HG02938 (cell line): ENCODE measurements around the gene PRXL2B.
"Not testable (repeated sequence)": the region's sequence is repeated elsewhere in the genome, so short reads cannot be mapped to it uniquely, and the experiment has no call there.

Experiments used
- ATAC-seq: cut with Tn5 transposase; IDR thresholded peaks from one replicate; pipeline ENCODE4 v1.9.1; 2021; ENCODE audit warnings: mild to moderate bottlenecking, moderate library complexity; ENCODE audit not compliant: unreplicated experiment

The PRXL2B gene

DNA sequence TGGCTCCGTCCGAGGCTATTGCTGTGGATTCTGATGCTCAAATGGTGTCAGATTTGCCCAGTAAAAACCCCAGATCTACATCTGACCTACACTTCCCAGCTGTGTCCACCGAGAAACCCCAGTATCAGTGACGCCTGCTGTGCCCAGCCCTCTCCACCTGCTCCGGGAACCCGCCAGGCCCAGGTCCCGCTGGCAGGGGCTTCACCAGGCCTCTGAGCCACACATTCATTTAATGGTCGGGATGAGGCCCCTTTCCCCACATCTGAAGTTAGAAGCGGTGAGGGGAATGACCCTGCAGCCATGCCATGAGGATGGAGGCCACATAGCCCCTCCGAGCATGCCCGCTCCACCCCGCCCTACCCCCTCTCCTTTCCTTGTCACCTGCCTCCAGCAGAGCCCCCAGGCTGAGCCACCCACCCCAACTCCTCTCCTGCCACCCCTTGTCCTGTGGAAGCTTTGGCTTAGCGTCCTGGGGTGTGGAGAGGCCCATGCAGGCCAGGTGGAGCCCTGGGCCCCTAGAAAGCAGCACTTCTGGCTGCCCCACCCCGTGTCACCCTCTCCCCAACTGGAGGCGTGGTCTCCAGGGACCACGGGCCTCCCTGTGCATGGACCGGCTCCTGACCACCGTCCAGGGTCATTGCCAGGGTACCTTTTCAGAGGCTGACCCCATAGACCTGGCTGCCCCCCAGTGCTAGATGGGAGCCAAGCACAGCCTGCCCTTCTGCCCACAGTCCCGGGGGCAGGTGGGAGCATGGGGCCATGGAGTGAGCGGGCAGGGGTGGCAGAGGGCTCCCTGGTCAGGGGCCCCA is 22.4 kb upstream of the PRXL2B start:
- no peak for ATAC-seq

DNA sequence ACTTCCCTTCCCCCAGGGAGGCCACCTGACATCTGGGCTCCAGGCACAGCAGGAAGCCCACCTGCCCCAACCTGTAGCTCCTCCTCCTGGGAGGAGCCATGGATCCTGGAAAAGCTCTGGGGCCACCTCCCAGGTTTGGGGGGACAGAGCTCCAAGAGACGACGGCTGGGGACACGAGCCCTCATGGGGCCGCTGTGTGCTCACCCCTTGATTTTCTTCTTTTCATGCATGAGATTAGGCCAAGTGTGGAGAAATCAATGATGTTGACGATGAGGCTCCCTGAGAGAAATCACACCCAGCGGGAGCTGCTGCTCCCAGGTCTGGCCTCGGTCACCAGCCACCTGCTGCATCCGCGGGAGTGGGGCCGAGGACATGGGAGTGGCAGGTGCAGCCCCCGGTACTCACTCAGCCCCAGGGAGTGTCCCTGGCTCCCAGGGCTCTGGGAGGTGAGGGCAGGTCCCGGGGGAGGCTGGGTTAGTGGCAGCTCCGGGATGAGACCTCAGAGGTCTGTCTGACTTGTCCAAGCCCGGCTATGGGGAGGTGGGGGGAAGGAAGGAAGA is 21.7 kb upstream of the PRXL2B start:
- ATAC-seq = no peak

DNA sequence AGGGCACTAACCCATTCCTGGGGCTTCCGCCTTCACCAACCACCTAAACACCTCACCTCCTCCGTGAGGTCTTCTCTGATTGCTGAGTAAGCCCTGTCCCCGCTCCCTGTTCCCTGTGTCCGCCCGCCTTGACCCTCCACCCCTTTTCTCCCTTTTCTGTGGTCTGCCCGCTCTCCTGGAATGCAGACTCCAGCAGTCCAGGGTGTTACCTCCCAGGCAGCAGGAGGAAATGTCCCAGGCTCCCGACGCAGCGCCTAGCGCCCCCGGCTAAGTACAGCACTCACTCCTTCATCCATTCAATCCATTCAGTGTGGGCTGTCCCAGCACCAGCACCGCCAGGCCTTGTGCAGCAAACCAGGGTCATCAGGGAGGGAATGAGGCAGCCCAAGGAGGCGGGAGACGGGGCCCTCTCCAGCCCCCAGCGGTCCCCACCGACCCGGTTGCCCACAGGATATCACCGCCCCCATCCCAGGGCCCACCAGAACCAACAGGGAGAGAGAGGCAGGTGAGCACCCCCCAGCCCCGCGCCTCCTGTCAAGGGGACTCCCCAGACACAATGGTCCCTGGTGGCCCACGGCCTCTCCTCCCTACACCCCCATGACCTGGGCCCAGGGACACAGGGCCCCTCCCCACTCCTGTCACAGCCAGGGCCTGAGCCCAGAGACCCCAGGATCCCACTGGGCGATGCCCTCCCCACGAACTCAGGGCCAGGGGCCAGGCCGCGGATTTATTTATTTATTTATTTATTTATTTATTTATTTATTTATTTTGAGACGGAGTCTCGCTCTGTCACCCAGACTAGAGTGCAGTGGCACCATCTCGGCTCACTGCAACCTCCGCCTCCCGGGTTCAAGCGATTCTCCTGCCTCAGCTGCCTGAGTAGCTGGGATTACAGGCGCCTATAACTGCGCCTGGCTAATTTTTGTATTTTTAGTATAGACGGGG is 20.2 kb upstream of the PRXL2B start:
- no peak for ATAC-seq

- ATAC-seq = no peak
Observed at GRCh38 chr1:2567083-2567679, 19.4 kb upstream of the PRXL2B start.

GRCh38 chr1:2568187-2568816 is 18.3 kb upstream of the PRXL2B start:
- not testable (repeated sequence) for ATAC-seq

- ATAC-seq = no peak
Observed at GRCh38 chr1:2569060-2569459, 17.5 kb upstream of the PRXL2B start.

- not testable (repeated sequence) for ATAC-seq
Observed at GRCh38 chr1:2569703-2570102, 16.9 kb upstream of the PRXL2B start.

DNA sequence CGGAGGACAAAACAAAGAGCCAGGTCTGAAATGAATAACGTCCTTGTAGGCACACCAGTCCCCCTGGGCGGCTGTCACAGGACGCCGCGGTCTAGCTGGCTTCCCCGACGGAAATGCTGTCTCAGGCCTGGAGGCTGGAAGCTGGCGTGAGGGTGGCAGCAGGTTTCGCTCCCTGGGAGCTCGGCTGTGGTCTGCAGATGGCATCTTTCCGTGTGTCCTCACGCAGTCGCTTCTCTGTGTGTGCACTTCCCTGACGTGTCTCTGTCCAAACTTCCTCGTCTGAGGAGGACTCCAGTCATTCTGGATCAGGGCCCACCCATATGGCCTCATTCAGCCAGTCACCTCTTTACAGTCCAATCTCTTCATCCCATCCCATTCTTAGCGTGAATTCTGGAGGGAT is 16.2 kb upstream of the PRXL2B start:
- ATAC-seq = no peak

- no peak for ATAC-seq
Observed at GRCh38 chr1:2571348-2571747, 15.2 kb upstream of the PRXL2B start.

DNA sequence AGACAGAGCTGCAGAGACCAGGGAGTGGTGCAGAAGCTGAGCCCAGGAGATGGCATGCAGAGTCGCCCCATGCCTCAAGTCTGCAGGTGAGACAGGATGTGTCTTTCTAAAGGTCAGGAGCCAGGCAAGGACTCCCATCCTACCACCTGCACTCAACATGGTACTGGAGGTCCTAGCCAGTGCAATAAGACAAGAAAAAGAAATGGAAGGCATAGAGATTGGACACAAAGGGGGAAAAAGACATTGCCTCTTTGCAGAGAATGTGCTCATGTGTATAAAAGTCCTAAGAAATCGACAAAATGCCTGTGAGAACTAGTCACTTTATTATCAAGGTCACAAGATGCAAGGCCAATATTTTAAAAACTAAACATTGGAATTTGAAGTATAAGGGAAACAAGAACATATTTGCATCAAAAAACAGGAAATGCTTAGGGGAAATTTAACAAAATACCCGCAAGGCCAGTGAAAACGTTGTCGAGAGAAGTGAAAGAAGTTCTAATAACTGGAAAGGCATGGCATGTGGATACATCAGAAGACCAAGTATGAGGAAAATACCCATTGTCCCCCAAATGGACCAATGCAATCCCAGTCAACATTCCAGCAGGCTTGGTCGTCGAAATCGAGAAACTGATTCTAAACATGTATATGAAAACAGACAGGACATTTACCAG is 13.2 kb upstream of the PRXL2B start:
- ATAC-seq = no peak

- no peak for ATAC-seq
Observed at GRCh38 chr1:2574350-2574749, 12.2 kb upstream of the PRXL2B start.

DNA sequence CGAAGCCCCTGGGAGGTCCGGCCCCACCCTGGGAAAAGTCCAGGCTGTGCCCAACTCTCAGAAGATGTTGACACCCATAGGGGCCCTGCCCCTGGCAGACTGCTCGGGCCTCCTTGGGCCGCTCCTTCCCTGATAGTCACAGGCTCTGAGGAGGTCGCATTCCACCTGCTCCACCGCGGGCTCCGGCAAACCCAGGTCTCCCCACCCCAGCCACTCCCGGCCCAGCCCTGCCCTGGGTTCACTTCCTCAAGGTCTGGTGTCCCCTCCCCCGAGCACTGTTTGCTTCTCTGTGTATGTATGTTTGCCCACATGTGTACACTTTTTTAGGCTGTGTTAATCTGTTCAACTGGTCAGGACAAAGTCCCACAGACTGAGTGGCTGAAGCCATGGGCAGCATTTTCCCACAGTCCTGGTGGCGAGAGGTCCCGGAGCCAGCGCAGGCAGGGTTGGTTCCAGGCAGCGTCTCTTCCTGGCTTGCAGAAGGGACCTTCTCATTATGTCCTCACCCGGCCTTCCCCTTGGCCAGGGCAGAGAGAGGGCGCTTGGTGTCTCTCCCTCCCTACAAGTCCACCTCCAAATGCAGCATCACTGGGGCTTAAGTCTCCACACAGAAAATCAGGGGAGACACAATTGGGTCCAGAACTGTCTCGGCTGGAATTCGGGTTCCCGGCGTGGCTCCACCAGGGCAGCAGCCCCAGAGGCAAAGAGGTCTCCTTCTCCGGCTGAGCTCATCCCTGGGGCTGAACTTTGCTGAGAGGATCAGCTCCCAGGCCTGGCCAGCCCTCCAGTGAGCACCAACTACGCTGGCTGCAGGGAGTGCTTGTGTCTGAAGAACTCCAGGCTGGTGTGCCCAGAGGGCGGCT is 10.5 kb upstream of the PRXL2B start:
- ATAC-seq = no peak

DNA sequence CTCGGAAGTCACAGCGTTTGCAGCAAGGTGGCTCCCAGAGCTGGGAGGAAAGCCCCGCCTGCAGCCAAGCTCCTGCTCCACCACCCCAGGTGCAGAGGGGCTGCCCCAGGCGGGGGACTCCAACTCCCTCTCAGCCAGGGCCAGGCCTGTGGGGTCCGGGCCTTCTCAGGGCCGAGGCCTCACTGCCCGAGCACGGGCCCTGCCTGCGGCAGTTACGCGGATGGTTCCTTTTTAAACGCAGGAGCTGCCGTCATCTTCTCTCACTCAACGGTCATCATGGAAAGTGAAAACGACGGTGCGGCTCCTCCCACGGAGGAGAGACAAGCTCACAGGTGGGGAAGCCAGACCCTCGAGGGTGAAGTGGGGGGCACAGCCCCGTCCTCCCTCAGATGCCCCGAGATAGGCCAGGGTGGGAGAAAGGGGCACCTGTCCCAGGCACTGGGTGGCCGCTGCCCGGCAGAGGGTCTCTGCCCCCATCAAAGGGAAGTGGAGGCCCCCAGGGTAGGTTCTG is 9.0 kb upstream of the PRXL2B start:
- ATAC-seq = not testable (repeated sequence)

DNA sequence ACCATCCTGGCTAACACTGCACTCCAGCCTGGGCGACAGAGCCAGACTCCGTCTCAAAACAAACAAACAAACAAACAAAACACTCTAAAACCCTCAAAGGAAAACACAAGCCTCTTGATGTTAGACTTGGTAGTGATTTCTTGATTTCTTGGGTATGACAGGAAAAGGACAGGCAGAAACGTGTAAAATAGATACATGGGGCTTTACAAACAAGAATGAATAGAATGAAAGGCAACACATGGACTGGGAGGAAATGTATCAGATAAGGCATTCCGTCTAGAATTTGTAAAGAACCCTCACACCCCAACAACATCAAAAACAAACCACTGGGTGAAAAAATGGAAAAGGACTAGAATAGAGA is 7.8 kb upstream of the PRXL2B start:
- no peak for ATAC-seq

DNA sequence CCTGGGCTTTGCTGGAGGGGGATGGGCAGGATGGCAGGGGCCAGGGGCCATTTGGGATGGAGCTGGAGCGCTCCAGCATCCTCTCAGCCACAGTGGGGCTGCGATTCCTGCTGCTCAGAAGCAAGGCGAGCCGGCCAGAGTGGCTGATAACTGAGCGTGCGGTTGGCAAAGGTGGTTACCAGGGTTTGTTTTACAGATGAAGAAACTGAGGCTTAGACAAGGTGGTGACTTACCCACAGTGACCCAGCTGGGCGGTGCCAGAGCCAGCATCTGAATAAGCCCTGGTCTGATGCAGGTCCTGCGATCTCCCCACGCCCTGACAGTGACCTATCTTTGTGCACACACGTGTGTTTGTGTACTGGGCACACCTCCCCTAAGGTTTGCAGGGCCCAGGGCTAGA is 5.9 kb upstream of the PRXL2B start:
- no peak for ATAC-seq

DNA sequence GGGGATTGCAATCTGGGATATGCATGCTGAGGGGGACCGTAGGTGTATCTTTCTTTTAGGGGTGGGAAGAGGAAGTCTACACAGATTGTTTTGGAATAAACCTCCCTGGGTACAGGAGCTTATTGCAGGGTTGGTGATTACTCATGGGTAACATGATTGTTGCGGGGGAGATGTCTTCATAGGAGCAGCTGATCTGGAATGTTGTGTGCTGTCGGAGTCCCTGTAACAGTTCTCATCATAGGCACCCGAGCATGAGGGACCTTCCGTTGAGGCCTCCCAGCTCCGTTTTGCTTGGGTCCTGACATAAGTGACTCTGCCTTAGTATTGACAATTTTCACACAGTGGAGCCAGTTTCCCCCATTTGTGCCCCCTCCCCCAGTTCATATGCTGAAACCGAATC is 4.2 kb upstream of the PRXL2B start:
- no peak for ATAC-seq

- ATAC-seq = no peak
Observed at GRCh38 chr1:2583331-2583791, 3.2 kb upstream of the PRXL2B start.

DNA sequence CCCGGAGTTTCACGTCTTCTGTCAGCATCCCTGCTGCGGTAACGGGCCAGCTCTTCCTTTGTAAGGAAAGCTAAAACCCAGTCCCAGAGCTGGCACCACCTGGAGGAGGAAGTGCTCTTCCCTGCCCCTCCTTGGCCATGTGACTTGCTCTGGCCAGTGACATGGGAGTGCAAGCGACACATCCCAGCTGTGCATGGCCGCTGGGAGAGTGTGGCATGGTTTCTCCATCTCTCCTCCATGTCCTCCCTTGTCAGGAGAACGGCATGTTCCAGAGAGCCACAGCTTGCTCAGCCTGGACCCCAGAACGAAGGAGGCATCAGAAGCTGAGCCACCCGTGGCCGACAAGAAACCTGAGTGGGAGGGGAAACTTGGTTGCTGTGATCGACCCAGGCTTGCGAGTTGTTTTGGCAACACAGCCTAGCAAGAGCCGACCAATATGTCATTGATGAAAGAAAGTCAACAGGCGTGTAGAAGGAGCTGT is 2.7 kb upstream of the PRXL2B start:
- ATAC-seq = no peak
